Gastrocnemius medialis (tissue), 4 donors: ENCODE measurements around the gene NTSR2.

Experiments
- CTCF ChIP-seq, 5 experiments: fragments of 450-650 bp in 3 of 5; fragments of 200-600 bp in 2 of 5; sonication (generic) in 2 of 5; IDR thresholded peaks in 4 of 5; conservative IDR thresholded peaks in 1 of 5; 1 replicate in 4 of 5; 2 replicates in 1 of 5; pipeline ENCODE4 v1.5.1; 2016 to 2019; ENCODE audit warnings: antibody characterized with exemption in 5 of 5, mild to moderate bottlenecking in 3 of 5, moderate library complexity in 3 of 5
- POLR2A ChIP-seq, 2 donors: fragments of 450-650 bp; IDR thresholded peaks; one replicate each; pipeline ENCODE4 v1.6.1; 2017; ENCODE audit warnings: antibody characterized with exemption in 2 of 2, mild to moderate bottlenecking in 2 of 2, moderate library complexity in 2 of 2

GRCh38 chr2:11672407-11672806 is 2.4 kb upstream of the NTSR2 start:
- no peak for TF ChIP-seq CTCF (IDR thresholded peaks at IDR 0.05 in 4 of 5, conservative IDR thresholded peaks at IDR 0.05 in 1 of 5)
- TF ChIP-seq POLR2A (IDR thresholded peaks at IDR 0.05): no peak
